Measurements from ENCODE around the gene MRS2.
"Not testable (repeated sequence)": the region's sequence is repeated elsewhere in the genome, so short reads cannot be mapped to it uniquely, and the experiment has no call there.

MRS2 gene, protein sequence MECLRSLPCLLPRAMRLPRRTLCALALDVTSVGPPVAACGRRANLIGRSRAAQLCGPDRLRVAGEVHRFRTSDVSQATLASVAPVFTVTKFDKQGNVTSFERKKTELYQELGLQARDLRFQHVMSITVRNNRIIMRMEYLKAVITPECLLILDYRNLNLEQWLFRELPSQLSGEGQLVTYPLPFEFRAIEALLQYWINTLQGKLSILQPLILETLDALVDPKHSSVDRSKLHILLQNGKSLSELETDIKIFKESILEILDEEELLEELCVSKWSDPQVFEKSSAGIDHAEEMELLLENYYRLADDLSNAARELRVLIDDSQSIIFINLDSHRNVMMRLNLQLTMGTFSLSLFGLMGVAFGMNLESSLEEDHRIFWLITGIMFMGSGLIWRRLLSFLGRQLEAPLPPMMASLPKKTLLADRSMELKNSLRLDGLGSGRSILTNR

GRCh38 chr6:24402697-24403500 is at the start of gene MRS2:
TSS of gene MRS2 (plus strand) at chr6:24402936. CDS start at chr6:24403047, 111 bp downstream.
- DNase-seq (ENCODE audit: low read depth), result peak; percentile 62

- no peak for DNase-seq (ENCODE audit: low read depth)
These were observed 48.9 kb upstream of the MRS2 start for GRCh38 chr6:24353861-24354260.

DNA sequence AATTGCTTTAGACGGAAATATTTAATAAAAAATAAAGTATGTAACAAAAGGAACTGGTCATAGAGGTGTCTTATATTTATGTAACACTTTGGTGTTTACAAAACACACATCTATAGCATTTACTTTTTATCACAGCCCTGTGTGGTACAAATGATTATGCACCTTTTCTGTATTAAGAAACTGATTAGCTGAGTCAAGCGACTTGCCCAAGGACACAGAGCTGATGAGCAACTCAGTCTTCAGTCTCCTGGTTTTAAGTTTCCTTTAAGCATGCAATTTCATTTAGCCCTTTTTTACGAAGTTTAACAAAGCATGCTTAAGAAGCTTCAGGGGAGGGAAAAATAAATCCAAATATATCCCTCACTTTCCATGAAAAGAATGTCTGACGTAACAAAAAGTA is 47.3 kb upstream of the MRS2 start:
- DNase-seq (ENCODE audit: low read depth), result no peak

GRCh38 chr6:24356310-24356973 is 46.3 kb upstream of the MRS2 start:
- no peak for DNase-seq (ENCODE audit: low read depth)

GRCh38 chr6:24357336-24358218 is 45.2 kb upstream of the MRS2 start, which contains the start of gene DCDC2:
TSS of gene DCDC2 (minus strand) at chr6:24358059. CDS start at chr6:24357750, 309 bp downstream.
- DNase-seq (ENCODE audit: low read depth), result no peak

DNA sequence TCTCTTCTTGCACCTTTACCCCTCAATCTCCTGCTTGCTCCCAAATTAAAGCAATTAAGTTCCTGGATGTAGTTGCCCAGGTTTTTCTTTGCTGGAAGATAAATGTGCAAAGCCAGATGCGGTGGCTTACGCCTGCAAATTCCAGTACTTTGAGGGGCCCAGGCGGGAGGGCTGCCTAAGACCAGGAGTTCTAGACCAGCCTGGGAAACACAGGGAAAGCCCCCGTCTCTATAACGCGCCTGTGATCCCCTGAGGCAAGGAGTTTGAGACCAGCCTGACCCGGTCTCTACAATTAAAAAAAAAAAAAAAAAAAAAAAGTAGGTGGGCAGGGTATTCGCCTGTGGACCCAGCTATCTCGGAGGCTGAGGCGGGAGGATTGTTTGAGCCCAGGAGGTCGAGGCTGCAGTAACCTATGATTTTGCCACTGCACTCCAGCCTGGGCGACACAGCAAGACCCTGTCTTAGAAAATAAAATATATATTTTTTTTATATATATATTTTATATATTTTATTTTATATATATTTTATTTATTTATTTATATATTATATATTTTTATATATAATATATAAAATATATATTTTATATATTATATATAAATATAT is 44.4 kb upstream of the MRS2 start:
- no peak for DNase-seq (ENCODE audit: low read depth)

GRCh38 chr6:24359640-24360454 is 42.9 kb upstream of the MRS2 start:
- DNase-seq (ENCODE audit: low read depth), result peak; percentile 29

- DNase-seq (ENCODE audit: low read depth), result not testable (repeated sequence)
These were observed 40.4 kb upstream of the MRS2 start for GRCh38 chr6:24362363-24362762.

- not testable (repeated sequence) for DNase-seq (ENCODE audit: low read depth)
These were observed 37.6 kb upstream of the MRS2 start for GRCh38 chr6:24365103-24365633.

GRCh38 chr6:24374612-24375011 is 28.1 kb upstream of the MRS2 start:
- DNase-seq (ENCODE audit: low read depth), result no peak

DNA sequence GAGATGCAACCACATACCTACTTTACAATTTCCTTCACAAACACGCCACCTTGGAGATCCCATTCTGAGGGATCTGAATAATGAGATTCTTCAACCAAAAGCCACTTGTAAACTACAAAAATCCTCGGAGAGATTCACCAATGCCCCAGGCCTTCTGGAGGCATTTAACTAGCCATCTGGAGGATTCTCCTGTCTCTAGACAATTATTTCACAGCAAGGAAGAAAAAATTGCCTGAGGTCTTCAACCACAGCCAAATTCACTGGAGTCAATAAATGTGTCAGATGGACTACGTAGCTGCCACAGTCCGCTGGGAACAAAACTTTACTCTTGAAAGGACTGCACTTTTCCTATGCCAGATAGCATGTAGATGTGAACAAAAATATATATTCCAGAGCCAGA is 25.9 kb upstream of the MRS2 start:
- no peak for DNase-seq (ENCODE audit: low read depth)

GRCh38 chr6:24378473-24379097 is 24.2 kb upstream of the MRS2 start:
- DNase-seq (ENCODE audit: low read depth), result no peak

- DNase-seq (ENCODE audit: low read depth), result no peak
These were observed 21.1 kb upstream of the MRS2 start for GRCh38 chr6:24381476-24382219.

GRCh38 chr6:24382220-24382540 is 20.6 kb upstream of the MRS2 start:
- no peak for DNase-seq (ENCODE audit: low read depth)

DNA sequence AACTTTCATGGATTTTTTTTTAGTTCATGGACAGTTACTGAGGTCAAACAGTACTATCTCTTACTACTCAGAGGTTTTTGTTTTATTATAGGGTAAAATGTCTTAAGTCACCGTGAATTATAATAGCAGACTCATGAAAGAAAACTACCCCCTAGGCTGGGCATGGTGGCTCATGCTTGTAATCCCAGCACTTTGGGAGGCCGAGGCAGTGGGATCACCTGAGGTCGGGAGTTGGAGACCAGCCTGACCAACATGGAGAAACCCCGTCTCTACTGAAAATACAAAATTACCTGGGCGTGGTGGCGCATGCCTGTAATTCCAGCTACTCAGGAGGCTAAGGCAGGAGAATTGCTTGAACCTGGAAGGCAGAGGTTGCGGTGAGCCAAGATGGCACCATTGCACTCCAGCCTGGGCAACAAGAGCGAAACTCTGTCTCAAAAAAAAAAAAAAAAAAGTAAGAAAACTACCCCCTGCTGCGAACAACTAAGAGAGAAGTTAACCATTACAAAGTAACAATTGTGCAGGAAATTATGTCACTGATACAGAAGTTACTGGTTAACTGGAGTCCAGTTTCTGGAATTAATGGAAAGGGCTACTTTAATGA is 19.7 kb upstream of the MRS2 start:
- not testable (repeated sequence) for DNase-seq (ENCODE audit: low read depth)

GRCh38 chr6:24384369-24385130 is 18.2 kb upstream of the MRS2 start:
- DNase-seq (ENCODE audit: low read depth), result not testable (repeated sequence)

- DNase-seq (ENCODE audit: low read depth), result no peak
These were observed 17.0 kb upstream of the MRS2 start for GRCh38 chr6:24385536-24386269.

Measured in fibroblast of the conjunctiva (primary cell).